ENCODE data around the gene EFR3B.
A peak's percentile ranks its signal among the peaks of the same experiment; 100 is the strongest.
"Not testable (repeated sequence)": the region's sequence is repeated elsewhere in the genome, so short reads cannot be mapped to it uniquely, and the experiment has no call there.

EFR3B gene

DNA sequence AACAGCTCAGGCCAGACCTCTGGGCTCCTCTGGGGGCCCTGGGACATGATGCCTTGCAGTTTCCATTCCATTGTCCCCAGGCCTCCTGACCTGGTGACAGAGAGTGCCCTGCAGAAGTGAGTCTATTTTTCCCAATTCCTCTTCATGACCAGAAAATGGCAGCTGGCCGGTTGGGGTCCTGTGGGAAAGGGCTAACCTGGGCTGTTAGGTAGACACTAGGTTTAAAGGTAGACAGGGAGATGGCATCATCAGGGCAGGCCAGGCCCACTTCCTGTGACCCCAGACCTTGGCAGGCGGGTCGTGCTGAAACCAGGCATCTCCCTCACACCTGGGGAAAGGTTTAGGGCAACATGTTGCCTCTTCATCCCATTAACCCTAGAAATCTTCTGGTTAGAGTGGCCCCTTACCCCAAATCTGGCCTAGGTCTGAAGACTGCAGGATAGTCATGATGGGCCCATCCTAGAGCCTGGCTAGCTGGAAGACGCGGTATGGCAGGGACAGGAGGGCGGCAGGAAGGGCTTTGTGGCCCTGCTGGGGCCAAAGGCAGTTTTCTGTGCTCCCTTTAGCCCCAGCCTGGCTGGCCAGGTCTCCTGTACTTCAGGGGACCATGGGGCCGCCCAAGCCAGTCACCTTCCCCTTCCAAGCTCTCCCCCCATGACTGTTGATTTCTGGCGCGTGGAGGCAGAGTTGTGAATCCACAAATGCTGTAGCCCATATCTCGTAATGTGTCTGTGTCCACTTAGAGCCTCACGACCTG is 116.4 kb downstream of the EFR3B start:
- DNase-seq = no peak

DNA sequence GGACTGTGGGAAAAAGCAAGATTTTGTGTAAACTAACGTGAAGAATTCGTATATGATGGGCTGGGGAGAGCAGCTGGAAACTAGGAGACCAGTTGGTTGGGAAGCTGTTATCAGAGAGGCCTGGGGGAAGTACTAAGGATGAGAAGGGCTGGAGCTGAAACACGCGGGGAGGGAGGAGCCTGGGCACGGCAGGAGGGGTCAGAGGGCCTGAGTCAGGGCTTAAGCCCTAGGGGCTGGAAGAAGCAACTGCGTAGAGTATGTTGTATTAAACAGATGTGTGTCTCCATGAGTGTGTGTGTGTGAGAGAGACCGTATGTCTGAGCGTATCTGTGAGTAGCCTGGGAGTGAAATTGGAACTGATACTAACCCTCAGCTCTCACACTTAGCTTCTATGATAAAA is 118.1 kb downstream of the EFR3B start:
- DNase-seq = peak; percentile 13

DNA sequence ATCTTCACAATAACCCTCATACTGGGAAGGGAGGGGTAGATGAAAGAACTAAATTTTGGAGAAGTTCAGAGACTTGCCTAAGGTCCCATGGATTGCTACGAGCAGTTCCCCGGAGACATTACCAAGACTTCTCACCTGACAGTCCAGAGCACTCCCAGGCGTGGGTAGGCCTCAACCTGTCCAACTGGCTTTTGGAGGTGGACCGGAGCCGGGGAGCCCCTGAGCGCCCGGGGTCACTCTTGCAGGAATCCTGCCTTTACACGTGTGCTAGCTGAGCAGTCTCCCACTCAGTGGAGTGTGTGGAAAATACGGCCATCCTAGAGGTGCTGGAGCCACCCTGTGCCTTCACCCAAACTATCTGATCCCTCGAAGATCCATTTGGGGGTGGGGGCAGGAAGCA is 118.5 kb downstream of the EFR3B start:
- no peak for DNase-seq

DNA sequence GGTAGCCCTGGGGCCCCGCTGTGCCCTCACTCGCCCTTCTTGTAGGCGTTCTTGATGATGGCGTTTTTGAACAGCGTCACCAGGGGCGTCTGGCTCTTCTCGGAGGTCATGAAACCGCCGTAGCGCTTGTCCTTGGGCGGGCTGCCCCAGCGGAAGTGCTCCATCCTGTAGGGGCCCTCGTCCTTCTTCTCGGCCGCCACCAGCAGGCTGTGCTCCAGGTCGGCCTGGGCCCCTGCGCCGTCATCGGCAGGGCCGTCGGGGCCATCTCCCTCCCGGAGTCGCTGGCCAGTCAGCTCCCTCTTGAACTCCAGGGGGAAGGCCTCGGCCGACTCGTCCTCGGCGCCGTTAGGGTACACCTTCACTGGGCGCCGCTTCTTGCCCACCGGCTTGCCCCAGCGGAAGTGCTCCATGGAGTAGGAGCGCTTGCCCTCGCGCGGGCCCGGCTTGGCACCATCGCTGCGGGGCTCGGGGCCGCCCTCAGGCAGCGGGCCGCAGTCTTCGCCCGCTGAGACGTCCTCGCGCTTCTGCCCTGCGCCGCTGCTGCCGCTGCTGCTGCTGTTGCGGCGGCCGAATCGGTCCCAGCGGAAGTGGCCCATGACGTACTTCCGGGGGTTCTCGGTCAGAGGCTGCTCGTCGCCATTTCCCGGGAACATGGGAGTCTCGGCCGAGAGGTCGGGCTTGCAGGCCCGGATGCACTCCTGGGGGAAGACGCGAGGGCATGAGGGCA is 119.3 kb downstream of the EFR3B start:
- DNase-seq = no peak

DNA sequence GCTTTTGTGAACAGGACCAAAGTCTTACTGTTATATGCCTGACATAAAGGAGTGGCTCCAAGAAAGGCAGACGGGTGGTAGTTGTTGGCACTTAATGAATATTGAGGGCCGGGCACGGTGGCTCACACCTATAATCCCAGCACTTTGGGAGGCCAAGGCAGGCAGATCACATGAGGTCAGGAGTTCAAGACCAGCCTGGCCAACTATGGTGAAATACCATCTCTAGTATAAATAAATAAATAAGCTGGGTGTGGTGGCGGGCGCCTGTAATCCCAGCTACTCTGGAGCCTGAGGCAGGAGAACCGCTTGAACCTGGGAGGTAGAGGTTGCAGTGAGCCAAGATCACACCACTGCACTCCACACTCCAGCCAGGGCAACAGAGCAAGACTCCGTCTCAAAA is 120.2 kb downstream of the EFR3B start:
- not testable (repeated sequence) for DNase-seq

DNA sequence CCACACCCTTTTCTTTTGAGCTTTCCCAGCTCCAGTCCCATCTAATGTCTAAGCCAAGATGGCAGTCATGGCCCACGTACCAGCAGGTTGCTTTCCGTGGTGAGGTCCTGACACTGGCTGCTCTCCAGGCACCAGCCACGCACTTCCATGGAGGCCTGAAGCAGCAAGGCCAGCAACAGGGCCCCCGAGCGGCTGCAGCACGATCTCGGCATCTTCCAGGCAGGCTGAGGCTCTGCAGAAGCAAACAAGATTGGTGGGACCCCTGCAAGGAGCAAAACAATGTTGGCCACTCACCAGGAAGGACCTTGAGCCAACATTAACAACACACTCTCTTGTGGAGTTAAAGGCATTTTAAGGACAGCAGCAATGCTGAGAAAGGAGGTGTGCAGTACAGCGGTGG is 122.7 kb downstream of the EFR3B start:
- DNase-seq = no peak

DNA sequence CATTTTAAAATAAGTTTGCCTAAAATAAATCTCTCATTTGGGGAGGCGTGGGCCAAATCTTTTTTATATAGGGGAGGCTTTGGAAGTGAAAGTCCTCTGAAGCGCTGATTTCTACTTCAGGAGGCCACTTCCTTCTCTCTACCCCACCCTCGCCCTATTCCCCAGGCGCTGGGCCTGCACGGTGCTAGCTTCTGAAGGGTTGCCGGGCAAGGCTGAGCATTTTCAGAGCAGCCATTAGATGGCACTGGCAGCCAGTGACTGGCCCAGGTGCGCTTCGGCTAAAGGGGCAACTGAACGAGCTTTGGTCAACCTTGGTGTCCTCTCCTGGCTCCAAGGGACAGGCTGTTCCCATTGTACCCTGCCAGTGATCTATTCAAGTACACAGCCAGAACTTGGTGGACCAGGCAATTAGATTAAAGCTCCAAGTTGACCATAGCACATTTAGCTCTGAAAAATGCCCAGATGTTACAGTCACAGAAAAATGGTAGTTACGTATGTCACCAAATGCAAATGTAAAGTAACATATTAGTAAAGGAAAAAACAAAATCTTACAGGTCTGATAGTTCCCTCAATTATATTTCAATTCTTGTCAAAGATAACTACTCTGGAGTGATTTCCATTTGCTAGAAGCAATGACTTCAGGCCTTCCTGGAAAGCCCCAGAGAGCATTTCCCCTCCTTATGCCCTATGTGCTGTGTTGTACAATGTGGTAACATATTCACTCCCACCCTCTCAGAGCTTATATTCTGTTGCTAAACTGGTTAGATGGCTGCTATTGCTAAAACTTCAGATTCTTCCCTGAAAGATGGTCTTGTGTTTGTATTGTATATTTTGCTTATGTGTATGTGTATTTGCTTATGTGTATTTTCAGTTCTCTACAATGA is 124.4 kb downstream of the EFR3B start:
- DNase-seq = peak; percentile 55

DNA sequence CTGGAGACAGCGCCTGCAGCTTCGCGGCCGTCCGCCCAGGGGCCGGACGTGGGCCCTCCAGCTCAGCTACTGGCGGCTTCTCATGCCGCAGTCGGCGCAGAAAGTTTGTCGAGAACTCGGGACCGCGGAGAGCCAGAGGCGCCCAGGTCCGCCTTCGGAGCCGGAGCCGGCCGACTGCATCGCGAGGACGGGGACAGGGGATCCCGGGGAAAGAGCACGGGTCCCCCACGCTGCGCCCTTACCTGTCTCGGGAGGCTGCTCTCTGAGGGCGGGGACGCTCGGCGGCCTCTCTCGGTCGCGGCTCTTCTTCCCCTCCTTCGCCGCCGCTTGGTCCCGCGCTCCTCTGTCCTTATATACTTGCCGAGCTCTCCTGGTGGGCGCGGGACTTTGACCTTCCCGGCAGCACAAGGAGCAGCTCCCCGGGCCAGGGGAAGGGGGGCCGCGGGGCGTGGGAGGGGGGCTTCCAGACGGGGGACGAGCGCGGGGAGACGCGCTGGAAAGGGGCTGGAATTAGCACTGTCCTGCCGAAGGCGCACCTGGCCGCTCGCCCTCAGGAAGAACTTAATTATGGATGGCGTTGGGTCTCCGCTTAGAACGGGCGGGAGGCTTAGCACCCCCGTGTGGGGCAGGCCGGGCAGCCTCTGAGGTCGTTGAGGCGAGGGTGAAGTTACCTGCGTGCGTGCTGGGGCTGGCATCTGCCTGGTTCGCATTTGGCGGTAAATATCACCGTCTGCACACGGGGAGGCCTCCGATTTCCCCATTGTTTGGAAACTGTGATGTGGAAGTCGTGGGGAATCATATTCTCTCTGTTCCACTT is 126.6 kb downstream of the EFR3B start, which contains the start of gene POMC:
POMC (minus strand) TSS at position 325 of the 817 bp plus-strand sequence. CDS start 3,808 bp downstream, outside the sequence.
- DNase-seq = no peak

DNA sequence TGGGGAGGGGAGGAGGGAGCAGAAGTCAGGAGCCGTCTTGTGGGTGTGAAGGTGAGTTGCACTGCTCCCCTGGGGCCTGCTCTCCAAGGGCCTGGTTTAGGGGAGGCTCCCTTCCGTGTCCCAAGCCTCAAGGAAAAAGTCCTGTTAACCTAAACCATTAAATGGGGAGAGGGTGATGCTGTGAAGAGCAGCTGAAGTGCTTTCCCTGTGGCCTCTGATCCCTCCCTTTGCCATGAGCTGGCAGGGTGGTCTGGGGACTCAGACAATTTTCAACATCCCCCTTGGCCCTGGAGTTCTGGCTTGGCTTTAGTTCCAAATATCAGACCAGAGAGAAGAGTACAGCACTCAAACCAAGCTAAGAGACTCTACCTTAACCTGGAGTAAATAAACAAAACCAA is 127.2 kb downstream of the EFR3B start:
- no peak for DNase-seq

DNA sequence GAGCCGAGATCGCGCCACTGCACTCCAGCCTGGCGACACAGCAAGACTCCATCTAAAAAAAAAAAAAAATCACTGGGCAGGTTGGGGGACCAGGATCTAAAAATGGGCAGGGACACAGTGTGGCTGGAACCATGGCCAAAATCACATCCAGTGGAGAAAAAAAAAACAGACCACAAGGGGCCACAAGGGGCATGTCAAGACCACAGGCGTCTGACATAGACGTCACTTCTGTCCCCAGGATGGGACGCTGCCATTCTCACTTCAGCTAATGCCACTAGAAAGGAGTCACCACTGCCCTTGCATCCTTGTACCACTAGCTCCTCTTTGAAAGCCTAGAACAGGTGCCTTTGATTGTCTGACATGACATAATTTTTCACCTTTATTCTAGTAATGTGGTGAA is 129.0 kb downstream of the EFR3B start:
- no peak for DNase-seq

DNA sequence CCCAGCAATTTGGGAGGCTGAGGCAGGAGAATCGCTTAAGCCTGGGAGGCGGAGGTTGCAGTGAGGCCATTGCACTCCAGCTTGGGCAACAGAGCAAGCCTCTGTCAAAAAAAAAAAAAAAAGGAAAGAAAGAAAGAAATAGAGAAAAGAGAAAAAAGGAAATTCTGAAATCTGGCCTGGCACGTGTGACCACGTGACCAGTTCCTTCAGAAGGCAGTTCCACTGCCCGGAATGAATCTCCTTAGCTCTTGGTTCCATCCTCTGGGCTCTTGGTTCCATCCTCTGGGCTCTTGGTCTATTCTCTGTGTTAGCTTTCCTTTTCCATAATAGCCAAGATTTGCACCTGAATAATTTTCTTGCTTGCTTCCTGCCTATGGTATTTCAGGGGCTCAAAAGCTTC is 131.8 kb downstream of the EFR3B start:
- no peak for DNase-seq

DNA sequence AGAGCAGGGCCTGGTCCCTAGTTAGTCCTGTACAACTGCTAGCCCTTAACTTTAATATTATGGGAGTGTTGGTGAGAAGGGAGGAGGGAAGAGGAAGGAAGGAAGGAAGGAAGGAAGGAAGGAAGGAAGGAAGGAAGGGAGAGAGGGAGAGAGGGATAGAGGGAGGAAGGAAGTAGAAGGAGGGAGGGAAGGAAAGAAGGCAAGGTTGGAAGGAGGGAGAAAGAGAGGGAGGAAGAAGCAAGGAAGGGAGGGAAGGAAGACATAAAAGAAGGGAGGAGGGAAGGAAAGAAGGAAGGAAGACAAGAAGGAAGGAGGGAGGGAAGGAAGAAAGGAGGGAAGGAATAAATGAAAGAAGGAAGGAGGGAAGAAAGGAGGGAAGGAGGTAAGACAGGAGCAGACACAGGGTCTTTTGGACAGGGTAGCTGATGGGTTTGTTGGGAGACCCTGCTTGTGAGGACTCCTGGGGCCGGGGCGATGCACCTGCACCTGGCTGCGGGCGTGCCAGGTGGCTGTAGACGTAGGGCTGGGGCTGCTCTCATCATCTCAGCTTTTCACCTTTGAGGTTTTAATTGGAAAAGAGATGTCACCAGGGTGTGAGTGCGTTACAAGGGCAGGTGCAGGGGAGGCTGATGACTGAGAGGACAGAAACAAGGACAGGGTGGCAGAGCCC is 132.5 kb downstream of the EFR3B start:
- no peak for DNase-seq

DNA sequence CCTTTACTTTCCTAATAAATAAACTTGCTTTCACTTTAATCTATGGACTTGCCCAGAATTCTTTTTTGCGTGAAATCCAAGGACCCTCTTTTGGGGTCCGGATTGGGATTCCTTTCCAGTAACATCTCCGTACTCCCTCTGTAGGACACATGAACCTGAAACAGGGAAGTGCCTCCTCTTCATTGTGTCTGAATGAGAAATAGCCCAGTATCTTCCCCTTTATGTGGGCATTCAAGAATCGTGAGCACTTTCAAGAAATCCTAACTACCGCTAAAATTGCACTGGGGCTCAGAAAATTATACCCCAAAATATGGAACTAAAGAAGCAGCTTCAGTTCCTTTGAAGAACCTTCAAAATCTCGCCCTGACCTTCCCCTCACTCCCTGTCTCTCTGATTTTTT is 134.3 kb downstream of the EFR3B start:
- DNase-seq = no peak

DNA sequence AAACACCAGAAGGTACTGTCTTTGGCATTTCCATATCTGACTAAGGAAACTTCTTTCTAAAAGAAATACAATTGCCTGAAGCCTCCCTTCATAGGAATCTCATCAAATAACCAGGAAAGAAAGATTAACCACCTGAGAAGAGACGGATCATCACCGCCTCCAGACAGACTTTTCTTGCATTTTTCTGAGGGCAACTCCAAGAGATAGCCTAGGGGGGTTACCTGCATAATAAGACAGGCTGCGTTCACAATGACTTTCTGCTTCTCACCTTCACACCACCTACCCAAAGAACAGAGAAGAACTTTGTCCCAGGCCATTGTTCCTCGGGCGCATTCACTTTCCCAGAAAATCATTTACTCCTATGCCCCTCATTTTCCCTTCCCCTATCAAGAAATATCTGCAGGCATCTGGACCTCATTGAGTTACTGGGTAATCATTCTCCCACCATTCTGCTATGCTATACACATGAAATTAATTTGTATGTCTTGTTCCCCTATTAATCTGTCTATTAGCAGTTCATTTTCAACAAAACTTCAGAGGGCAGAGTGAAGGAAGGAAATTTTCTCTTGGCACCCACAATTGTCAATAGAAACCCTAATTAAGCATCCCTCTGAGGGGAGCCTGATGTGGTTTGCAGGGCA is 134.8 kb downstream of the EFR3B start:
- DNase-seq = no peak

DNA sequence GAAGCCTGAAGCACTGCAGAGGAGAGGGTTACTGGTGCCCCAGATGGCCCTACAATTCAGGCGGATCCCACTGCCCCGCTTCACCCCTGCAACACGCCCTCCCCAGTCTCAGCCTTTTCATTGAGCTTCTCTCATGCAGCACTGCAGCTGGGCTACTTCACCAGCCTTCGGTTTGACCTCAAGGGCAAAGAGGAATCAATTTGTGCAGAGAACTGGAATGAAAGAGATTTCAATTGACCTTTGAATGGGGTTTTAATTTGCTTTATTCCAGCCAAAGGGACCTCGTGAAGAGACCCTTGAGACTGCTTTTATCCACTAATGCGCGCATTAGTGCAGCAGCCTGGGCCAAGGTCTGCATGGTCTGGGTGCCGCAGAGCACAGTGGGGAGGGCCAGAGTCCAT is 135.3 kb downstream of the EFR3B start:
- DNase-seq = no peak

DNA sequence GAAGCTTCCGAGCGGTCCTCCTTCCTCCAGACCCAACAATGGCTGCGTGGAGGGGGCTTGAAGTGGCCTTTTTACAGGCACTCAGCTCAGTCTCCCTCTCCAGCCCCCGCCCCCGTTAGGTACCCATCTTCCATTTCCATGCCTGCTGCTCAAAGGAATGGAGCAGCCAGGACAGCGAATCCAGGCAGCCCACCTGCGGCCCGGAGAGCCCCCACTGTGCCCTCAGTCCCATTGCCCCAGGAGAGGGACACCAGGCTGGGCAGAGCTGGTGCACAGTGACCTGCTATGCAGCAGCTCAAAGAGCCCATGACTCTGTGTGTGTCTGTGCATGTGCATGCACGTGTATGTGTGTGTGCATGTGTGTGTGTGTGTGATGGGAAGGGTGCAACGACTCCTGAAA is 137.1 kb downstream of the EFR3B start:
- DNase-seq = no peak

DNA sequence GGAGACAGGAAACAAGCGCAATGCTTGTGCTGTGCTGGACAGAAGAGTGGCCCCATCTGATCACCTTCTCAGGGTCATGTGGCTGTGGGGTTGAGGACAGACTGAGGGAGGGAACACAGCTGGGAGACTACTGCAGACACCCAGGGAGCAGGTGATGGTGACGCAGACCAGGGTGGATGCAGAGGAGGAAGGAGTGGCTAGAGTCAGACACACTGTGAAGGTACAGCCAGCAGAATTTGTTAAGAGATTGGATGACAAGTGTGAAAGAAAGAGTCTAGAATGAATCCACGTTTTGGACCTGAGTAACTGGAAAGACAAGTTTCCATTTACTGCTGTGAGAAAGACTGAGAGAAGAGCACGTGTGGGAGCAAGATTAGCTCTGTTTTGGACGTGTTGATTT is 142.4 kb downstream of the EFR3B start:
- DNase-seq = no peak

DNA sequence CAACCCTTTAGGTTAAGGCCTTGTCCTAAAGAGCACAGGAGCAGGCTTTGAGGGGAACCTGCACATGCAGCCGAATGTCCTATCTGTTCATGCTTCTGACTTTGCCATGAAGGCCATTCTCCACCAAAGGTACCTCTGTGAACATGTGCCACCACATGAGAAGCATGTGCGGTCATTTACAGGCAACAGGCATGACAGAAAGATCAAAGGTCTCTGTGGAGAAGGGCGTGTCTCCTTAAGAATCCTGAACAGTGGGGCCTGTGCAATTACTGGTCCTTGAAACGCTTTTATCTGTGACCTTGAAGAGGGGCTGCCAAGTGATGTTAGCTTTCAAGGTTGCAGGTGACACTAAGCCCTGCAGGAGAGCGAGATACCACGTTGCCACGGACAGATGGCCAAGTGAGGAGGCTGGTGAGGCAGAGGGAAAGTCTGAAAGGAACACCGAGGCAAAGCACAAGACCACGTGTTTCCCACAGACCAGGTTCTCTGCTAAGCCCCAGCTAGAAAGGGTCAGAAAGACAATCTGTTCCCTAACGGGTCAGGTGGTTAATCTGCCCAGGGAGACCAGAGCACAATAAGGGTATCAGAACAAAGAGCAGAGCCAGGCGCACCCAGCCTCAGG is 146.0 kb downstream of the EFR3B start:
- DNase-seq = no peak

DNA sequence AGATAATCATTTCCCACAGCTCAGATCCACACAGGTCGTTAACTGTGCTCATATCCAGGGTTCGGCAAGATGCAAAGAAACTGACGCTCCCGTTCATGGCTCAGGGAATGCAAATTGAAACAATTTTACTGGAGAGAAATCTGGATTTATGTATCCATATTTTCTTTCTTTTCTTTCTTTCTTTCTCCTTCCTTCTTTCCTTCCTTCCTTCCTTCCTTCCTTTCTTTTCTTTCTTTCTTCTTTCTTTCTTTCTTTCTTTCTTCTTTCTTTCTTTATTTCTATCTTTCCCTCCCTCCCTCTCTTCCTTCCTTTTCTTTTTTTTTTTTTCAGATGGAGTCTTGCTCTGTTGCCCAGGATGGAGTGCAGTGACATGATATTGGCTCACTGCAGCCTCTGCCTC is 146.5 kb downstream of the EFR3B start:
- DNase-seq = no peak

DNA sequence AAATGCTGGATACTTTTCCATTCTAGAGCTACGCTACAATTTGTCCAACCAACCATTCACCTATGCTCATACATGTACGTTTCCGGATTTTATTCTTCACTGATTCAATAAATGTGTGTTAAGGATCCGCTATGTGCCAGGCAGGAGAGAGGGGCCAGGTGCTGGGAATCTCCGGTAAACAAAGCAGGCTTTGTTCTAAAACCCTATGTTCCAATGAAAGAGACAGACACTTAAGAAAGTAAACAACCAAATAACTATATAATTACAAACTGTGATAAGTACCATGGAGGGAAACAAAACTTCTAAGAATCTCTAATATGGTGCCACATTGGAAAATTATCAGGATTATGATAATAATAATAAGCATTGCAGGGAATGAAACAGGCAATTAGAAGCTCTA is 148.7 kb downstream of the EFR3B start:
- no peak for DNase-seq

DNA sequence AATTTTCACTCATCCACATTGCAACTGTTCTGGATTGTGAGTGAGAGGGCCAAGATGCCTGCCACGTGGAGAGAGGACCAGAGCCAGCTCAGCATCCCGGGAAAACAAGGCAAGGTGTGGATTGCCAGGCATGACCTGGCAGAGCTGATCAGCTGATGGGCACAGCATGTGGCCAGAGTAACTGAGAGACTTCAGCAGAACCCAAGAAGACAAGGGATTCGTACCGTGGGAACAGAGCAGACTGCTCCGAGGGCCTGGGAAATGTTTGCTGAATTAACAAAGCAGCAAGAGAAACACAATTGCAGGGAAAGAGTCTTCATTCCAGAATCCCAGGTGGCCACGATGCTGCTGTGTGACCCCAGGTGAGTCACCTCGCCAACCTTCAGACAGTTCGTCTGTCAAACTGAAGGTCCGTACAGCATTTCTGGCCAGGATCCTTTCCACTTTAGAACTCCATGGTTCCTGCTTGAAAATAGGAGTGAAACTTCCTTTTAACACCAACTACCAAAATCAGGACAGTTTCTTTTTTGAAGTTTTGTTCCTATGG is 152.8 kb downstream of the EFR3B start:
- DNase-seq = no peak
